HFFc6 (cell line): ENCODE data around the gene APBA3. TPM values are rescaled to one million over a fixed set of nuclear protein-coding genes. Genes with fewer than 3 reads are reported as not detected.

ENCODE experiments used
- DNase-seq: peaks from one replicate; pipeline ENCODE4 v3.0.0-alpha.2; 2018
- H3K27ac Mint-ChIP-seq: 2 replicates; pipeline ENCODE4 v1.8.0; 2020; ENCODE audit warnings: mild to moderate bottlenecking, mixed read lengths
- H3K27me3 Mint-ChIP-seq: 2 replicates; pipeline ENCODE4 v1.8.0; 2021; ENCODE audit warnings: mild to moderate bottlenecking, moderate library complexity, mixed read lengths; ENCODE audit not compliant: insufficient read depth
- H3K36me3 Mint-ChIP-seq: 2 replicates; pipeline ENCODE4 v1.8.0; 2021; ENCODE audit warnings: low read depth, mixed read lengths
- H3K4me1 Mint-ChIP-seq: 2 replicates; pipeline ENCODE4 v1.8.0; 2020; ENCODE audit warnings: low read depth, mixed read lengths
- H3K4me3 Mint-ChIP-seq: 2 replicates; pipeline ENCODE4 v1.8.0; 2020; ENCODE audit warnings: mild to moderate bottlenecking, moderate library complexity, mixed read lengths
- H3K9me3 Mint-ChIP-seq: 2 replicates; pipeline ENCODE4 v1.8.0; 2020; ENCODE audit warnings: mild to moderate bottlenecking, mixed read lengths
- total RNA-seq, 6 experiments: library from RNA; stranded (reverse); fragmentation: NEBNext Ultra II Directional; extraction: Animal tissue kit (Norgen Biotek cat#: 25700); gene quantifications; 2 replicates in 1 of 6; 3 replicates in 5 of 6; pipeline ENCODE4 v1.2.3, GENCODE V29; 2021
- TF ChIP-seq, protein P1 (sequence below): fragments of 200-600 bp; sonication (generic); IDR thresholded peaks from 2 replicates; pipeline ENCODE4 v1.5.0; 2021; ENCODE audit warnings: antibody characterized with exemption, mild to moderate bottlenecking

Gene APBA3
- total RNA-seq, 6 experiments from 2014 or later = 9.1 to 13.8 (median 10.4) TPM

DNA sequence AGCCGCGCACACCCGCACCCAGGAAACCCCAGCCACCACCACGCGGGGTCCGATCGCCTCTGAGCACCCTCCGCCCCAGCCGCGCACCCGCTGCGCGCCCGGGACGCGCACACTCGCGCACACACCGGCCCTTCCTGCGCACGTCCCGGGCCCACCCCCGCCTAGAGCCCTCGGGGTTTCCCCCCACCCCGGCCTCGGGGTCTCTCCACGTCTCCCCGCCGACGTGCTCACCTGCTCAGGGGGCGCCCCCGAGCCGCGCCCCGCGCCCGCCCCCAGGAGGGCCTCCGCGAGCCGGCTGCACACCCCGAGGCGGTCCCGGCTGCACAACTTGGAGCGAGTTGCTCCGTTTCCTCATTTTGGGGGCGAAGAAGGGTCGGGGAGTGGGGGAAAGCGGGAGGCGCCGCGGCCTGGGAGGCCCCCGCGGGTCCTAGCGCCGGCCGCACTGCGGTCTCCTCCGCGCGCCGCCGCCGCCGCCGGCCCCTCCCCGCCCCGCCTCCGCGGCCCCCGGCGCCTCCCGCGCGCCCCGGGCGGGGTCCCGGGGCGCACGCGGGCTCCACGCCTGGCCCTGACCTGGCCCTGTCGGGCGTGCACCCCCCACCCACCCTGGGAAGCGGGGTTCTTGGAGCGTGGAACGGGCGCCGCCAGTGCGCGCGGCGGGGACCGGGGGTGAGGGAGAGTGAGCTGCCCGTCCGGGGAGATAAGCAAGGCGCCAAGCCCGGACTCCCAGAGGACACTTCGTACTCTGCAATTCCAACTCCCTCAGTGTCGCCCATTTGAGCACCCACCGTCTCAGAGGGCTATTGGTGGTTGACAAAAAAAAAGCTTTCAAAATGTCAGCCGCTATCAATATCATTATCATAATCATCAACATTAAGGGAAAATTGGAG is 24.7 kb upstream of the APBA3 start, which contains the start of gene MATK:
Gene MATK, minus strand, starts transcription at position 444 of the 887 bp plus-strand sequence. CDS start 1,246 bp downstream, outside the sequence.
- H3K9me3 Mint-ChIP-seq = peaks cover 28% of the 10 kb centered on the region
- no peak within 1 kb of the TSS for H3K4me3 Mint-ChIP-seq
- TF ChIP-seq, protein P1, sequence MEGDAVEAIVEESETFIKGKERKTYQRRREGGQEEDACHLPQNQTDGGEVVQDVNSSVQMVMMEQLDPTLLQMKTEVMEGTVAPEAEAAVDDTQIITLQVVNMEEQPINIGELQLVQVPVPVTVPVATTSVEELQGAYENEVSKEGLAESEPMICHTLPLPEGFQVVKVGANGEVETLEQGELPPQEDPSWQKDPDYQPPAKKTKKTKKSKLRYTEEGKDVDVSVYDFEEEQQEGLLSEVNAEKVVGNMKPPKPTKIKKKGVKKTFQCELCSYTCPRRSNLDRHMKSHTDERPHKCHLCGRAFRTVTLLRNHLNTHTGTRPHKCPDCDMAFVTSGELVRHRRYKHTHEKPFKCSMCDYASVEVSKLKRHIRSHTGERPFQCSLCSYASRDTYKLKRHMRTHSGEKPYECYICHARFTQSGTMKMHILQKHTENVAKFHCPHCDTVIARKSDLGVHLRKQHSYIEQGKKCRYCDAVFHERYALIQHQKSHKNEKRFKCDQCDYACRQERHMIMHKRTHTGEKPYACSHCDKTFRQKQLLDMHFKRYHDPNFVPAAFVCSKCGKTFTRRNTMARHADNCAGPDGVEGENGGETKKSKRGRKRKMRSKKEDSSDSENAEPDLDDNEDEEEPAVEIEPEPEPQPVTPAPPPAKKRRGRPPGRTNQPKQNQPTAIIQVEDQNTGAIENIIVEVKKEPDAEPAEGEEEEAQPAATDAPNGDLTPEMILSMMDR = no peak
- H3K27me3 Mint-ChIP-seq = peaks cover 26% of the 10 kb centered on the region
- peaks cover 14% of the 10 kb centered on the region for H3K36me3 Mint-ChIP-seq
- no peak for DNase-seq
- no peaks in the 10 kb centered on the region for H3K4me1 Mint-ChIP-seq
- no peak within 1 kb of the TSS for H3K27ac Mint-ChIP-seq

DNA sequence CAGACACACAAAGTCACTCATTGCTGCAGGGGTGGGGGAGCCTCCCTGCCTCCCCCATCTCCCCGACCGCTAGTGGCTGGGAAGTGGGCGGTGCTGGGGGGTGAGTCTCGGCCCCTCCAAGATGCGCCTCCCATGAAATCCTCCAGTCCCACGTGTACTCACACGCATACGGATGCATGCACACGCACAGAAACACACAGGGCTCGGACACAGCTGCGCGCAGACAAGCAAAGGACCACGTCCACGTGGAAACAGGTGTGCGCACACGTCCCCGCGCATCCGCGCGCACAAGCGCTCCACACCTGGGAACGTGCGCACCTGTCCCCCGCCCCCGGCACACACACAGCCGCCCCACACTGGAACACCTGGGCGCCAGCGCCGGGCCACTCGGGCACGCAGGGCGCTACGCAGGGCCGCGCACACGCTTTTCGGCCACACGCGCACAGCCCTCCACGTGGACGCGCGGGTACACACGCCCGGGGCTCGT is 24.0 kb upstream of the APBA3 start:
- Mint-ChIP-seq H3K27me3 (peaks cover 21% of the 10 kb centered on the region), H3K27ac (no peak overlapping the region), H3K36me3 (peaks cover 19% of the 10 kb centered on the region), H3K4me1 (no peaks in the 10 kb centered on the region), H3K9me3 (peaks cover 26% of the 10 kb centered on the region), H3K4me3 (no peak overlapping the region)
- TF ChIP-seq, protein P1 = no peak
- DNase-seq = no peak

DNA sequence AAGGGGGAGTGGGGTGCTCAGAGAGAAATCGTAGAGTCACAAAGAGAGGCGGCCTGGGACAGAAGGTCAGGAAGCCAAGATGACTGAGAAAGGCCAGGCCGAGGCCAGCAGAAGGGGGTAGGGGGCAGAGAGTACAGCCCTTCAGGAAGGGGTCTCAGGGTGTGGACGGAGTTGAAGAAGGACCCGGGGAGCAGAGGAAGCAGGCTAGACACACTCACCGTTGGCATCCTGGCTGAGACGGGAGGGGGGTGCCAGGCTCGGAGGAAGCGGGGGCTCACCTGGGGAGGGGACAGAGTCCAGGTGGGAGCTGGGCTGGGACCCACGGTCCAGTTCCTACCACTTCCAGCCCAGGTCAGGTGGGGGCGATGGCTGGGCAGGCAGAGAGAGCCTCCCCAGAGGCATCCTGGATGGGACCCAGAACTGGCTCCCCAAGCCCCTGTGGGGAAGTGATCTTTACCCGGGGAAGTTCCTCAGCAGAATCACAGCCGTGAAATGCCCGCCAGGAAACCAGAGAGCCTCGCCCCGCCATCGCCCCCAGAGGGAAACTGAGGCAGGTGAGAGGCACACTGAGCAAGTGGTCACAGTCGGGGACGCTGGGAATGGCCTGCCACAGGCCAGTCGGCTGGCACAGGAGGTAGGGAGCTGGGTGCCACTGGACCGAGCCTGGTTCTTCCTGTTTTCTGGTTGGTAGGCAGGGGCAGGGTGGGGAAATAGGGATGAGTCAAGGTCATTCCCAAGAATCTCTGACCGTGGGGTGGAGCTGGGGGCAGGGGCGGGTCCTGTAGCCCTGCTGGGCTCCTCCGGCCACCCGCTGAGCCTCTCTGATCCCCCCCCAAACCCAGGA is 23.3 kb upstream of the APBA3 start:
- Mint-ChIP-seq H3K27me3 (peaks cover 17% of the 10 kb centered on the region), H3K9me3 (peaks cover 25% of the 10 kb centered on the region), H3K27ac (no peak overlapping the region), H3K36me3 (peaks cover 19% of the 10 kb centered on the region), H3K4me1 (no peaks in the 10 kb centered on the region), H3K4me3 (no peak overlapping the region)
- TF ChIP-seq, protein P1 = no peak
- no peak for DNase-seq

DNA sequence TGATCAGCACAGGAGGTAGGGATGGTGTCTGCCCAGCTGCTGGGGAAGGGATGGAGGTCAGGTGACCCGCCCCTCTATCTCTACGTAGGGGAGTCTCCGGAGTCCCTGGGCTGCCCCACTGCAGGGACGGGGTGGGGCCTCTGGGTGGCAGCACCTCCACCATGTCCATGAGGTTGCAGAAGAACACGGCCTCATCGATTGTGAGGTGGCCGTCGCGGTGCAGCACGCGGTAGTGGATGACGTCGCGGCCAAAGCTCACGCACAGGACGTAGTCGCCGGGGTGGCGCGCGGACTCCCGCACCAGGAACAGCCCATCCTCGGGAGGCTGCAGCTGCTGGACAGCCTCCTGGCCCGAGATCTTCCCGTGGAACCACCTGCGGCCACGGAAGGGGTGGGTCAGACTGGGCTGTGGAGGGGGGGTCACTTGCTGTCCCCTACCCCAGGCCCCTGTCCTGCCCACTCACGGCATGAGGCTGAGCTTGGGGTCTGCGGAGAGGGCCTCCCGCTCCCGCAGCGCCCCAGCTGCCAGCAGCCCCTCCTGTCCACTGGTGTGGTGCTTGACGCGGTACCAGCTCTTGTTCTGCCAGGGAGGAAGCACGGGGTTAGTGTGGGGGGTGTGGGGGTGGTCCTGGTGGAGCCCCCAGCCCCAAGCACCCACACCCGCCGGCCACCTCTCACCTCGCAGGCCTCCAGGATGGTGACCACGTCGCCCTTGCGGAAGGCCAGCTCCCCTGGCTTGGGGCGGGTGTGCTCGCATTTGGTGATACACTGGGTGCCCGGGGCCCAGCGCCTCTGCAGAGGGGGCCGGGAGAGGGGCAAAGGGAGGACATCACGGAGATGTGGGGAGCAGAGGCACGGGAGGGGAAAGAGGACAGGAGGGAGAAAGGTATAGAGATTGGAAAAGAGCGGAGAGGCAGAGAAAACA is 22.4 kb upstream of the APBA3 start:
- TF ChIP-seq, protein P1 = peak; percentile 35; the same call in 1 of the 2 replicates
- Mint-ChIP-seq H3K36me3 (peaks cover 19% of the 10 kb centered on the region), H3K4me3 (no peak overlapping the region), H3K27me3 (peaks cover 10% of the 10 kb centered on the region), H3K4me1 (no peaks in the 10 kb centered on the region), H3K27ac (no peak overlapping the region), H3K9me3 (peaks cover 25% of the 10 kb centered on the region)
- no peak for DNase-seq

DNA sequence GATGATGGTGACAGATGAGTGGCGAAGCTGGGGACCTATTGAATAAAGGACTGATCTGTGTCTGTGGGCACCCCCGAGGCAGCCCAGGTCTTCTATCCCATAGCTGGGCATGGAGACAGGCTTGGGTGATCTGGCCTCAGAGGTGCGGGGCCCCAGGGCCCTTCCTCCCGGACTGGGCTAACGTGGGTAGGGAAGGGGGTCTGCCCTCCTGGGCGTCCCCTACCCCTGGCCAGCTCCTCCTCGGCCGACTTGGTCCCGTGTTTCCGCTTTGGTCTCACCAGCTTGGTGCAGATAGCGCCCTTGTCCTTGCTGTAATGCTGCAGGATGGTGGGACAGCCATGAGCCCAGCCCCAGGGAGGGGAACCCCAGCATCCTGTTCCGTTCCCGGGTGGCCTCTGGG is 21.4 kb upstream of the APBA3 start:
- TF ChIP-seq, protein P1 = no peak
- peaks cover 19% of the 10 kb centered on the region for H3K36me3 Mint-ChIP-seq
- no peaks in the 10 kb centered on the region for H3K4me1 Mint-ChIP-seq
- H3K27ac Mint-ChIP-seq = no peak overlapping the region
- peaks cover 10% of the 10 kb centered on the region for H3K27me3 Mint-ChIP-seq
- H3K9me3 Mint-ChIP-seq = peaks cover 25% of the 10 kb centered on the region
- no peak overlapping the region for H3K4me3 Mint-ChIP-seq
- no peak for DNase-seq
